Measurements from ENCODE around the gene SOCS3. TPM values are rescaled to one million over a fixed set of nuclear protein-coding genes. Genes with fewer than 3 reads are reported as not detected.
"Not testable (repeated sequence)": the region's sequence is repeated elsewhere in the genome, so short reads cannot be mapped to it uniquely, and the experiment has no call there.

Gene SOCS3
- total and polyA plus RNA-seq, 5 donors: 6.6 to 52.6 (median 12.0) TPM

- intact Hi-C loops (cut with DNase I): no loop called here
- WGBS: 84% methylated on average over 10 of the region's 10 CpGs
- no peaks in the 10 kb centered on the region for H3K27me3 ChIP-seq (ENCODE audit: control insufficient read depth, insufficient read depth)
- DNase-seq: peak in 1 of 3 donors; percentile 38
- peaks cover 18% of the 10 kb centered on the region for H3K4me1 ChIP-seq (ENCODE audit: control insufficient read depth, insufficient read depth, low read length)
- ATAC-seq: no peak
- no peak overlapping the region for H3K27ac ChIP-seq (ENCODE audit: low read length)
- H3K9me3 ChIP-seq (ENCODE audit: control insufficient read depth, low read length): no peaks in the 10 kb centered on the region
- no peak overlapping the region for H3K4me3 ChIP-seq (ENCODE audit: low read length)
These were observed 19.5 kb downstream of the SOCS3 start for GRCh38 chr17:78340183-78340955.

GRCh38 chr17:78338486-78339259, 21.2 kb downstream of the SOCS3 start:
- H3K4me3 ChIP-seq (ENCODE audit: low read length): no peak overlapping the region
- ATAC-seq: no peak
- no peaks in the 10 kb centered on the region for H3K9me3 ChIP-seq (ENCODE audit: control insufficient read depth, low read length)
- intact Hi-C loops (cut with DNase I): no loop called here
- H3K27ac ChIP-seq (ENCODE audit: low read length): no peak overlapping the region
- peak in 1 of 3 donors; percentile 18 for DNase-seq
- 68% methylated on average over 11 of the region's 11 CpGs for WGBS
- peaks cover 14% of the 10 kb centered on the region for H3K4me1 ChIP-seq (ENCODE audit: control insufficient read depth, insufficient read depth, low read length)
- H3K27me3 ChIP-seq (ENCODE audit: control insufficient read depth, insufficient read depth): no peaks in the 10 kb centered on the region

- 88% methylated on average over 19 of the region's 19 CpGs for WGBS
- Histone ChIP-seq H3K27me3 (ENCODE audit: control insufficient read depth, insufficient read depth) (no peaks in the 10 kb centered on the region), H3K27ac (ENCODE audit: low read length) (no peak overlapping the region), H3K9me3 (ENCODE audit: control insufficient read depth, low read length) (no peaks in the 10 kb centered on the region), H3K4me3 (ENCODE audit: low read length) (no peak overlapping the region), H3K4me1 (ENCODE audit: control insufficient read depth, insufficient read depth, low read length) (peaks cover 5% of the 10 kb centered on the region)
- ATAC-seq (no peak), DNase-seq (peak in 2 of 3 donors; percentile 41 to 64)
- intact Hi-C loops (cut with DNase I): no loop called here
These were observed 22.4 kb downstream of the SOCS3 start for GRCh38 chr17:78337244-78338109.

GRCh38 chr17:78335209-78335608, 24.7 kb downstream of the SOCS3 start:
- Histone ChIP-seq H3K27me3 (ENCODE audit: control insufficient read depth, insufficient read depth) (no peaks in the 10 kb centered on the region), H3K9me3 (ENCODE audit: control insufficient read depth, low read length) (no peaks in the 10 kb centered on the region), H3K27ac (ENCODE audit: low read length) (no peak overlapping the region), H3K4me1 (ENCODE audit: control insufficient read depth, insufficient read depth, low read length) (no peaks in the 10 kb centered on the region), H3K4me3 (ENCODE audit: low read length) (no peak overlapping the region)
- 92% methylated on average over 11 of the region's 11 CpGs for WGBS
- DNase-seq: no peak
- no peak for ATAC-seq
- intact Hi-C loops (cut with DNase I): no loop called here

GRCh38 chr17:78332991-78333390, 26.9 kb downstream of the SOCS3 start:
- no peak for ATAC-seq
- Histone ChIP-seq H3K27ac (ENCODE audit: low read length) (no peak overlapping the region), H3K4me3 (ENCODE audit: low read length) (no peak overlapping the region), H3K4me1 (ENCODE audit: control insufficient read depth, insufficient read depth, low read length) (no peaks in the 10 kb centered on the region), H3K27me3 (ENCODE audit: control insufficient read depth, insufficient read depth) (no peaks in the 10 kb centered on the region), H3K9me3 (ENCODE audit: control insufficient read depth, low read length) (no peaks in the 10 kb centered on the region)
- no peak for DNase-seq
- intact Hi-C loops (cut with DNase I): no loop called here
- WGBS: 57% methylated on average over 4 of the region's 4 CpGs

- peak in 1 of 3 donors; percentile 8 for DNase-seq
- H3K9me3 ChIP-seq (ENCODE audit: control insufficient read depth, low read length); intact Hi-C loops (cut with DNase I); H3K4me1 ChIP-seq (ENCODE audit: control insufficient read depth, insufficient read depth, low read length); H3K4me3 ChIP-seq (ENCODE audit: low read length); ATAC-seq; H3K27me3 ChIP-seq (ENCODE audit: control insufficient read depth, insufficient read depth); H3K27ac ChIP-seq (ENCODE audit: low read length): not testable (repeated sequence)
- 95% methylated on average over 12 of the region's 12 CpGs for WGBS
These were observed 28.5 kb downstream of the SOCS3 start for GRCh38 chr17:78331355-78331754.

- H3K4me1 ChIP-seq (ENCODE audit: control insufficient read depth, insufficient read depth, low read length): no peaks in the 10 kb centered on the region
- ATAC-seq (peak; percentile 35 to 46), DNase-seq (peak in 2 of 3 donors; percentile 23 to 51)
- no peaks in the 10 kb centered on the region for H3K27me3 ChIP-seq (ENCODE audit: control insufficient read depth, insufficient read depth)
- no peaks in the 10 kb centered on the region for H3K9me3 ChIP-seq (ENCODE audit: control insufficient read depth, low read length)
- 69% methylated on average over 13 of the region's 13 CpGs for WGBS
- H3K27ac ChIP-seq (ENCODE audit: low read length): no peak overlapping the region
- no peak overlapping the region for H3K4me3 ChIP-seq (ENCODE audit: low read length)
- intact Hi-C loops (cut with DNase I): no loop called here
These were observed 29.2 kb downstream of the SOCS3 start for GRCh38 chr17:78330570-78331224.

GRCh38 chr17:78329263-78330059, 30.4 kb downstream of the SOCS3 start:
- H3K4me3 ChIP-seq (ENCODE audit: low read length): no peak overlapping the region
- no peaks in the 10 kb centered on the region for H3K9me3 ChIP-seq (ENCODE audit: control insufficient read depth, low read length)
- H3K4me1 ChIP-seq (ENCODE audit: control insufficient read depth, insufficient read depth, low read length): peaks cover 4% of the 10 kb centered on the region
- 70% methylated on average over 16 of the region's 16 CpGs for WGBS
- H3K27ac ChIP-seq (ENCODE audit: low read length): no peak overlapping the region
- no peak for ATAC-seq
- DNase-seq: no peak
- intact Hi-C loops (cut with DNase I): no loop called here
- H3K27me3 ChIP-seq (ENCODE audit: control insufficient read depth, insufficient read depth): no peaks in the 10 kb centered on the region

- H3K27me3 ChIP-seq (ENCODE audit: control insufficient read depth, insufficient read depth): no peaks in the 10 kb centered on the region
- DNase-seq (no peak), ATAC-seq (no peak)
- intact Hi-C loops (cut with DNase I): no loop called here
- 89% methylated on average over 5 of the region's 5 CpGs for whole genome bisulfite sequencing
- no peak overlapping the region for H3K27ac ChIP-seq (ENCODE audit: low read length)
- peaks cover 6% of the 10 kb centered on the region for H3K4me1 ChIP-seq (ENCODE audit: control insufficient read depth, insufficient read depth, low read length)
- H3K4me3 ChIP-seq (ENCODE audit: low read length): no peak overlapping the region
- H3K9me3 ChIP-seq (ENCODE audit: control insufficient read depth, low read length): no peaks in the 10 kb centered on the region
These were observed 32.0 kb downstream of the SOCS3 start for GRCh38 chr17:78327880-78328279.

Data from right cardiac atrium (tissue), 5 donors.